Hematopoietic multipotent progenitor cell treated with erythropoietin and hydrocortisone succinate and interleukin-3 and kit ligand, for 15 days (in vitro differentiated cells): ENCODE results near the gene ANO7.

ENCODE experiments used
- DNase-seq: peaks from one replicate; pipeline ENCODE4 v3.0.0-alpha.2; 2015; ENCODE audit warnings: low spot score

ANO7 gene

GRCh38 chr2:241273210-241274020, 84.9 kb downstream of the ANO7 start:
- no peak for DNase-seq

GRCh38 chr2:241274127-241274526, 85.7 kb downstream of the ANO7 start:
- no peak for DNase-seq
